Measurements from ENCODE around the gene AMOTL2. TPM values are rescaled to one million over a fixed set of nuclear protein-coding genes. Genes with fewer than 3 reads are reported as not detected.

Gene AMOTL2
- total RNA-seq, 1 experiment from 2014 or later, result 59.6 TPM

DNA sequence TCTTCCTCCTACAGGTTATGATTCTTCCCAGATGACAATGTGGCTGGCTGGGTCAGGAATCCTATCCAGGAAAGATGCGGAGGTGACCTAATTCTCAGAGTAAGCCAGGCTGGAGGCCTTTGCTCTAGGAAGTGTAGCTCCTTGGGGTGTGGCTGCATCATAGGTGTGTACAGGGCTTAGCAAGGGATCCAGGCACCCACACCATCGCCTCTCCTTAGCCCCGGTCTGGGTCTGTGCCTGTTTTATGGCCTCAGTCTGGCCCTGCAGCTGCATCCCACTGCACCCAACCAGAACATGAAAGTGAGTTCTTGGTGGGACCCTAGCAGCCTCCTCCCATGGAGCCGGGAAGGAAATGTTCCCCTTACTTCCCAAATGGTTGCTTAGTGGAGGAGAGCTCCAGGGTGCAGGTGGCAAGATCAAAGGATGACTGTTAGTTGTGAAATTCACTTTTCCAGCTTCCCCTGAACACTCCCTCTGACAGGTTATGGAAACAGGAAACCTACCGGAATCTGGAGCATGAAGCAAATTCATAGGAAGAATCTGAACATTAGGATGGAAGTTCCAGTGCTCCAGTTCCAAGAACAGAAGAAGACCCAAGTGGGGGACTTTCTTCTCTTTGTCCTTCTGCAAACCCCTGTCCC lies 2.7 kb upstream of the AMOTL2 start:
- H3K27ac ChIP-seq (ENCODE audit: low read depth, low read length, poor library complexity, severe bottlenecking), result no peak overlapping the region
- no peaks in the 10 kb centered on the region for H3K27me3 ChIP-seq (replicated peaks; ENCODE audit: insufficient read depth, low read depth, low read length, poor library complexity)
- DNase-seq (ENCODE audit: low spot score), result no peak
- intact Hi-C loops (cut with micrococcal nuclease; ENCODE audit: unreplicated experiment), result no loop called here
- CTCF ChIA-PET, result interaction anchor here (0.7 kb wide), 2 partner anchors 76 to 546 kb away, joined by 4 read pairs; no protein-coding TSS in a partner anchor
- no peak for TF ChIP-seq EZH2 (IDR thresholded peaks at IDR 0.05; ENCODE audit: borderline replicate concordance, low read depth, low read length, poor library complexity, severe bottlenecking)
- TF ChIP-seq, protein P1, sequence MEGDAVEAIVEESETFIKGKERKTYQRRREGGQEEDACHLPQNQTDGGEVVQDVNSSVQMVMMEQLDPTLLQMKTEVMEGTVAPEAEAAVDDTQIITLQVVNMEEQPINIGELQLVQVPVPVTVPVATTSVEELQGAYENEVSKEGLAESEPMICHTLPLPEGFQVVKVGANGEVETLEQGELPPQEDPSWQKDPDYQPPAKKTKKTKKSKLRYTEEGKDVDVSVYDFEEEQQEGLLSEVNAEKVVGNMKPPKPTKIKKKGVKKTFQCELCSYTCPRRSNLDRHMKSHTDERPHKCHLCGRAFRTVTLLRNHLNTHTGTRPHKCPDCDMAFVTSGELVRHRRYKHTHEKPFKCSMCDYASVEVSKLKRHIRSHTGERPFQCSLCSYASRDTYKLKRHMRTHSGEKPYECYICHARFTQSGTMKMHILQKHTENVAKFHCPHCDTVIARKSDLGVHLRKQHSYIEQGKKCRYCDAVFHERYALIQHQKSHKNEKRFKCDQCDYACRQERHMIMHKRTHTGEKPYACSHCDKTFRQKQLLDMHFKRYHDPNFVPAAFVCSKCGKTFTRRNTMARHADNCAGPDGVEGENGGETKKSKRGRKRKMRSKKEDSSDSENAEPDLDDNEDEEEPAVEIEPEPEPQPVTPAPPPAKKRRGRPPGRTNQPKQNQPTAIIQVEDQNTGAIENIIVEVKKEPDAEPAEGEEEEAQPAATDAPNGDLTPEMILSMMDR (conservative IDR thresholded peaks at IDR 0.05; ENCODE audit: low read depth, low read length), result no peak
- H3K4me3 ChIP-seq (ENCODE audit: low read depth, low read length, poor library complexity, severe bottlenecking), result no peak overlapping the region
- BruUV-seq (replicated peaks), result no TSS peak
- H3K36me3 ChIP-seq (ENCODE audit: insufficient read depth, low read length, poor library complexity, severe bottlenecking), result no peaks in the 10 kb centered on the region
- H3K4me1 ChIP-seq (ENCODE audit: insufficient read depth, low read length, poor library complexity, severe bottlenecking), result peaks cover 13% of the 10 kb centered on the region
- no peaks in the 10 kb centered on the region for H3K9me3 ChIP-seq (ENCODE audit: low read depth, low read length, poor library complexity, severe bottlenecking)
- POLR2A ChIA-PET (ENCODE audit: low non-redundant PET), result no interaction called here

DNA sequence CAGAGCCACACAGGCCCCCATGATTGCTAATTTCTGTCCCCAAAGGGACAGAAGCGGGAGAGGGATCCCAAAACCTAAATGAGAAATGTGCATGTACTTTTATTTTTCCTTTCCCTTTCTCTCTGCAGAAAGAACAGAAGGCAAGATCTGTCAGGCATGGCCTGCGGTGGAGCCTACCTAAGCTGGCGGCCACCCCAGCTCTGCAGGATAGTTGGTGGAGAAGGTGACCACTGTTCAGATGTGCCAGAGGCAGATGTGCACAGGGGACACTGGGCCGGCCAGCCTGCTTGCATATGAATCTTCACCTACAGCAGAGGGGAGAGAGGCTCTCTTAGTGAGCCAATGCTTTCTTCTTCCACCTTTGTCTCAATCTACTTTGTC lies 2.1 kb upstream of the AMOTL2 start:
- intact Hi-C loops (cut with micrococcal nuclease; ENCODE audit: unreplicated experiment), result no loop called here
- ChIA-PET CTCF (interaction anchor here (0.7 kb wide), 1 partner anchor 76 kb away, joined by 4 read pairs; no protein-coding TSS in a partner anchor), POLR2A (ENCODE audit: low non-redundant PET) (no interaction called here)
- Histone ChIP-seq H3K27ac (ENCODE audit: low read depth, low read length, poor library complexity, severe bottlenecking) (no peak overlapping the region), H3K27me3 (replicated peaks; ENCODE audit: insufficient read depth, low read depth, low read length, poor library complexity) (no peaks in the 10 kb centered on the region), H3K4me3 (ENCODE audit: low read depth, low read length, poor library complexity, severe bottlenecking) (no peak overlapping the region), H3K36me3 (ENCODE audit: insufficient read depth, low read length, poor library complexity, severe bottlenecking) (peaks cover 2% of the 10 kb centered on the region), H3K4me1 (ENCODE audit: insufficient read depth, low read length, poor library complexity, severe bottlenecking) (peaks cover 18% of the 10 kb centered on the region), H3K9me3 (ENCODE audit: low read depth, low read length, poor library complexity, severe bottlenecking) (no peaks in the 10 kb centered on the region)
- no TSS peak for BruUV-seq (replicated peaks)
- no peak for TF ChIP-seq EZH2 (IDR thresholded peaks at IDR 0.05; ENCODE audit: borderline replicate concordance, low read depth, low read length, poor library complexity, severe bottlenecking)
- TF ChIP-seq, protein P1 (conservative IDR thresholded peaks at IDR 0.05; ENCODE audit: low read depth, low read length), result no peak
- DNase-seq (ENCODE audit: low spot score), result no peak

DNA sequence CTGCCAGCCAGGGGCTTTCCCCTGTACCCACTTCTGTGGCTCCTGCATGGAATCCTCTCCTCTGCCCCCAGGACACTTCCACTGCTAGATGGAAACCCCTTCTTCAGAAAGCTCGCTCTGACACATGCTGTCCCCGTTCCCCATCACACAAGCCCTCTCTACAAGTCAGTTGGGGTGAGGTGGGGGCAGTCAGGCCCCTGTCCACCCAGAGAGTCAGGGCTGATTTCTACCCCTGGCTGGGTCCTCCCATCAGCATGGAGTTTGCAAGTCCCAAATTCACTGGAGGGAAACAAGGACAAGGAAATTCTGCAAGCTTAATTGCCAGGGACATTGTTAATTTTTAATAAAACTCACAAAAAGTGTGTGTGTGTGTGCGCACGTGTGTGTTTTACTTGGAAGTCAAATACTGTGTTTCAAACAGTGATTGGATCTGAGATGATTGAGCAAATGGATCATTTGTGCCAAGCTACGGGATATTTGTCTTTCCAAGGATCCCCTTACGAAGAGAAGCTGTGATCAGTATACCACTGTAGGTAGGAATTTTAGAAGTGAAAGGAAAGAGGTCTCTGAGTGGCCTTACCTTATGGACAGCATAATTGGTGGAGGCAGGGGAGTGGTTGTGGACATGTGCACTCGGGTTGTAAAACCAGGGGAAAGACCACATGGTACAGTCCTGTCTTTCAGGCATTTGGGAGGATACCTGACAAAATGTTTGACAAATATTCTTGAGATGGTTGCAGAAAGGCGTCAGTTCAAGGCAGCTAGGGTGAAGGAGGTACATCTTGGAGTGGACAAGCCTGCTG lies 1.5 kb upstream of the AMOTL2 start:
- H3K27ac ChIP-seq (ENCODE audit: low read depth, low read length, poor library complexity, severe bottlenecking), result no peak overlapping the region
- no peak for TF ChIP-seq EZH2 (IDR thresholded peaks at IDR 0.05; ENCODE audit: borderline replicate concordance, low read depth, low read length, poor library complexity, severe bottlenecking)
- TF ChIP-seq, protein P1 (conservative IDR thresholded peaks at IDR 0.05; ENCODE audit: low read depth, low read length), result no peak
- no peaks in the 10 kb centered on the region for H3K27me3 ChIP-seq (replicated peaks; ENCODE audit: insufficient read depth, low read depth, low read length, poor library complexity)
- H3K9me3 ChIP-seq (ENCODE audit: low read depth, low read length, poor library complexity, severe bottlenecking), result no peaks in the 10 kb centered on the region
- intact Hi-C loops (cut with micrococcal nuclease; ENCODE audit: unreplicated experiment), result no loop called here
- ChIA-PET CTCF (no interaction called here), POLR2A (ENCODE audit: low non-redundant PET) (no interaction called here)
- no peak for DNase-seq (ENCODE audit: low spot score)
- BruUV-seq (replicated peaks), result no TSS peak
- H3K4me1 ChIP-seq (ENCODE audit: insufficient read depth, low read length, poor library complexity, severe bottlenecking), result peaks cover 24% of the 10 kb centered on the region
- H3K4me3 ChIP-seq (ENCODE audit: low read depth, low read length, poor library complexity, severe bottlenecking), result no peak overlapping the region
- peaks cover 8% of the 10 kb centered on the region for H3K36me3 ChIP-seq (ENCODE audit: insufficient read depth, low read length, poor library complexity, severe bottlenecking)

Data from A673 (cell line).